HG03565 (cell line): Measurements from ENCODE around the gene PSD4.
A peak's percentile ranks its signal among the peaks of the same experiment; 100 is the strongest.

Source experiments
- ATAC-seq: cut with Tn5 transposase; IDR thresholded peaks from one replicate; pipeline ENCODE4 v1.9.1; 2021; ENCODE audit warnings: mild to moderate bottlenecking, moderate library complexity; ENCODE audit not compliant: unreplicated experiment

PSD4 gene

GRCh38 chr2:113173542-113174375, at the start of gene PSD4:
Gene PSD4, plus strand, starts transcription at chr2:113173971. Its CDS starts 8,486 bp downstream, at chr2:113182457.
- peak; percentile 65 for ATAC-seq

- peak; percentile 54 for ATAC-seq
These were observed 49.4 kb upstream of the PSD4 start for GRCh38 chr2:113124181-113124961.

GRCh38 chr2:113124984-113125855, 48.6 kb upstream of the PSD4 start:
- no peak for ATAC-seq

GRCh38 chr2:113126845-113127645, 46.7 kb upstream of the PSD4 start, which contains the start of gene IL1RN:
Gene IL1RN, plus strand, starts transcription at chr2:113127598. Its CDS starts 27 bp downstream, at chr2:113127625.
- ATAC-seq = no peak

- no peak for ATAC-seq
These were observed 45.9 kb upstream of the PSD4 start for GRCh38 chr2:113127646-113128570.

- ATAC-seq = no peak
These were observed 44.2 kb upstream of the PSD4 start for GRCh38 chr2:113129519-113130078.

- ATAC-seq = no peak
These were observed 42.2 kb upstream of the PSD4 start for GRCh38 chr2:113131352-113132185.

- no peak for ATAC-seq
These were observed 41.3 kb upstream of the PSD4 start for GRCh38 chr2:113132414-113133021.

GRCh38 chr2:113133704-113134598, 39.8 kb upstream of the PSD4 start:
- no peak for ATAC-seq

- no peak for ATAC-seq
These were observed 39.1 kb upstream of the PSD4 start for GRCh38 chr2:113134717-113135116.

GRCh38 chr2:113135317-113135716, 38.5 kb upstream of the PSD4 start:
- ATAC-seq = no peak

- no peak for ATAC-seq
These were observed 36.7 kb upstream of the PSD4 start for GRCh38 chr2:113136828-113137775.

GRCh38 chr2:113137827-113138226, 35.9 kb upstream of the PSD4 start:
- no peak for ATAC-seq

GRCh38 chr2:113138428-113139322, 35.1 kb upstream of the PSD4 start:
- no peak for ATAC-seq
